Eye (tissue), 1 donor: ENCODE results near the gene CAPN9.
A peak's percentile ranks its signal among the peaks of the same experiment; 100 is the strongest.
"Not testable (repeated sequence)": the region's sequence is repeated elsewhere in the genome, so short reads cannot be mapped to it uniquely, and the experiment has no call there.

ENCODE experiments used
- DNase-seq: peaks from one replicate; pipeline ENCODE4 v3.0.0-alpha.2; 2015

Gene CAPN9

GRCh38 chr1:230710543-230710904, 36.7 kb upstream of the CAPN9 start:
- DNase-seq = no peak

- no peak for DNase-seq
Observed at GRCh38 chr1:230711245-230711644, 35.9 kb upstream of the CAPN9 start.

DNA sequence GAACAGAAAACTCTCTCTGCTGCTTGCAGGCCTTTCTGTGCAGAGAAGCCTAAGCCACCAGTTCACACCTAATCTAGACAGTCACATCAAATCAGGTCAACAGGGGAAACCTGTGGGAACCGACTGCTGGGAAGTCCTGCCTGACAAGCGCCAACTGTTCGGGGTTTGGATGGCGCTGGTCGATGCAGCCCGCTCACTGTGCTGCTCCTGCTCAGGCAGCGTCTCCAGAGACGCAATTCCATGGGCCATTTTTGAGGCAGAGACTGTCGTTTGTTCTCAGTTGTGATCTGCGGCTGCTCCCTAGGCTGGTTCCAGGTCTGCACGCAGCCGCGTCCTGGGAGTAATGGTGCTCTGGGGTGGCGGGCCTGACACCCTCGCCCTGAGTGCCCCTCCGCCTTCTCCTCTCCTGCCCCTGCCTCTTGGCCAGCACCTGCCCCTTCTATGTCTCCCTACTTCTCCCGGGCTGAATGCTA, 34.7 kb upstream of the CAPN9 start:
- DNase-seq = peak; percentile 37

- no peak for DNase-seq
Observed at GRCh38 chr1:230713138-230713537, 34.0 kb upstream of the CAPN9 start.

- no peak for DNase-seq
Observed at GRCh38 chr1:230713547-230713914, 33.7 kb upstream of the CAPN9 start.

DNA sequence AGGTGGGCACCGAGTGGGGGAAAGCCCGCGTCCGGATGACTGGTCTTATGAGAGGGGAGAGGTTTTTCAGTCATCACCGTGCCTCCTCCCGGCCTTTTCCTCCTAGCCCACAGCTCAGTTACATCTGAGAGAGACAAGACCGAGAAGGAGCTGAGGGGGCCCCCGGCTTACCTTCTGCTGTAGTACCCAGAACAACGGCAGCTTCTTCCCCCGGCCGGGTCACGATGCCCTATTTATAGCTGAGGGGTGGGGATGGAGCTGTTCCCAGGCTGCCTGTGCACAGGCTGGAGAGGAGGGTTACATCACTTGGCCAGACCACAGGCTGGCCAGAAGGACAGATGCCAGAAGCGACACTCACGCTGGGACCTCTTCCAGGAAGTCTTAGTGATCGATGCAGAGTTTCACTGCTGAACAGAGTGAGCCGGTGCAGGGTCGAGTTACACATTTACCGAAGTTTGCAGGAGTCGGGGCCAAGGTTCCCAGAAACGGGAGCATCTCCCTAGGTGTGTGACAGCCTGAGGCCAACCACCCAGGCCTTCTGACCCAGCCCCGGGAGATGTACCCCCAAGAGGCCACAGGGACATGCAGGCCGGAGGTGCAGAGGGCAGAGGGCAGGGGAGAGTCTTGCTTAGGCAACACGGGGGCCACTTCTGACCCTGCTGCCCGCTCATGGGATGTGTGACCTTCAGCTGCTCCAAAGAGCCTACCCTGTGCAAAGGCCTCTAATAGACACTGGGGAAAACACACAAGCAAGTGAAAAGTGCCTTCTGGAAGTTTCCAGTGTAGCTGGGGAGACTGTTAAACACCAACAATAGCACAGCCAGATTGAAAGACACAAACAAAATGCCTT, 33.0 kb upstream of the CAPN9 start, which contains the start of gene AGT:
AGT (minus strand) TSS at position 208 of the 850 bp plus-strand sequence. CDS start 3,299 bp downstream, outside the sequence.
- DNase-seq = peak; percentile 62

DNA sequence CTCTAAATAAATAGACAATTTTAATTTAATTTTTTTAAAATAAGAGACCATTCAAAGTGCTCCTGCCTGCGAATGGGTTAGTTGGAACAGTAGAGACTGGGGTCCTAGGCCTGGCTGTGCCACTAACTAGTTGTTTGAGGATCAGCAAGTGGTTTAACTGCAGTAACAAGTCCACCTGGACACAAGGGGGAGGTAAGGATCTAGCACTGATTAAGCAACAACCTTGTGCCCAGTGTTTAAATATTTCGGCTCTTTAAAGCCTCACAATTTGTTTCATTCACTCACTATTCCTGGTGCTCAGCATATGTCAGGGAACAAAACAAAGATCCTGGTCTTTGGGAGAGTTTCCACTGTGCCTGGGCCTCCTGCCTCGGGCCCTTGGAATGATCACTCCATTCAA, 31.7 kb upstream of the CAPN9 start:
- DNase-seq = no peak

DNA sequence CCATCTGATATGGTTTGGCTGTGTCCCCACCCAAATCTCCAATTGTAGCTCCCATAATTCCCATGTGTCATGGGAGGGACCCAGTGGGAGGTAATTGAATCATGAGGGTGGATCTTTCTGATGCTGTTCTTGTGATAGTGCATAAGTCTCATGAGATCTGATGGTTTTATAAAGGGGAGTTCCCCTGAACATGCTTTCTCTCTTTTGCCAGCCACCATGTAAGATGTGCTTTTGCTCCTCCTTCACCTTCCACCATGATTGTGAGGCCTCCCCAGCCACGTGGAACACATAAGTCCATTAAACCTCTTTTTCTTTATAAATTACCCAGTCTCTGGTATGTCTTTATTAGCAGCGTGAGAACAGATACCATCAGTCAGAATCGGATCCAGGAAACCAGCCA, 30.7 kb upstream of the CAPN9 start:
- not testable (repeated sequence) for DNase-seq

- no peak for DNase-seq
Observed at GRCh38 chr1:230717251-230717650, 29.9 kb upstream of the CAPN9 start.

DNA sequence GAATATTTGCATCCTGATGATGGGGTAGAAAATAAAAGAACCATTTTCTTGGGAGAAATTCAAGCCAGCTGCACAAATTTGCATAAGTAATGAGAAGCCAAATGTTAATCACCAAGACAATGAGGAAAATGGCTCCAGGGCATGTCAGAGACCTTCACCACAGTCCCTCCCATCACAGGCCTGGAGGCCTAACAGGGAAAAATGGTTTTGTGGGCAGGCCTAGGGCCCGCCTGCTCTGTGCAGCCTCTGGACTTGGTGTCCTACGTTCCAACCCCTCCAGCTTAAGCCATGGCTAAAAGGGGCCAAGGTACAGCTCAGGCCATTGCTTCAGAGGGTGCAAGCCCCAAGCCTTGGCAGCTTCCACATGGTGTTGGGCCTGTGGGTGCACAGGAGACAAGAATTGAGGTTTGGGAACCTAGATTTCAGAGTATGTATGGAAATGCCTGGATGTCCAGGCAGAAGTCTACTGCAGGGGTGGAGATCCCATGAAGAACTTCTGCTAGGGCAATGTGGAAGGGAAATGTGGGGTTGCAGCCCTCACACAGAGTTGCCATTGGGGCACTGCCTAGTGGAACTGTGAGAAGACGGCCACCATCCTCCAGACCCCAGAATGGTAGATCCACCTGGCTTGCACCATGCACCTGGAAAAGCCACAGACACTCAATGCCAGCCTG, 25.2 kb upstream of the CAPN9 start:
- not testable (repeated sequence) for DNase-seq

GRCh38 chr1:230725256-230726012, 21.8 kb upstream of the CAPN9 start:
- DNase-seq = no peak

GRCh38 chr1:230728710-230729392, 18.3 kb upstream of the CAPN9 start:
- no peak for DNase-seq

GRCh38 chr1:230730977-230731376, 16.2 kb upstream of the CAPN9 start:
- no peak for DNase-seq

- no peak for DNase-seq
Observed at GRCh38 chr1:230735447-230735846, 11.7 kb upstream of the CAPN9 start.

DNA sequence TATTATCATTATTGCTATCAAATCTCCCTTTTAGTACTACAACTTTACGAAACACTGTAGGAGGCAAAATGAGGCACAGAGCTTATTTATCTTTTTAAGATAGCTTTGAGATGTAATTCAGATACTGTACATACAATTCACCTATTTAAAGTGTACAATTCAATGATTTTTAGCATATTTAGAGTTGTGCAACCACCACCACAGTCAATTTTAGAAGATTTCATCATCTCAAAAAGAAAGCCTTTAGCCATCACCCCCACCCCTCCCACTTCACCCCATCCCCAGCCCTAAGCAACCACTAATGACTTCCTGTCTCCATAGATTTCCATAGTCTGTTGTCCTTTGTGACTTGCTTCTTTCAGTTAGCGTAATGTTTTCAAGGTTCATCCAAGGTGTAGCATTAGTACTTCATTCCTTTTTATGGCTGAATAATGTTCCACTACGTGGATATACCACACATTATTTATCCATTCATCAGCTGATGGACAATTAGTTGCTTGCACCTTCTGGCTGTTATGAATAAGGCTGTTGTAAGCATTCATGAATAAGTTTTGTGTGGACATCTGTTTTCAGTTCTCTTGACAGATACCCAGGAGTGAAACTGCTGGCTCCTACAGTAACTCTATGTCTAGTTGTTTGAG, 9.4 kb upstream of the CAPN9 start:
- no peak for DNase-seq

DNA sequence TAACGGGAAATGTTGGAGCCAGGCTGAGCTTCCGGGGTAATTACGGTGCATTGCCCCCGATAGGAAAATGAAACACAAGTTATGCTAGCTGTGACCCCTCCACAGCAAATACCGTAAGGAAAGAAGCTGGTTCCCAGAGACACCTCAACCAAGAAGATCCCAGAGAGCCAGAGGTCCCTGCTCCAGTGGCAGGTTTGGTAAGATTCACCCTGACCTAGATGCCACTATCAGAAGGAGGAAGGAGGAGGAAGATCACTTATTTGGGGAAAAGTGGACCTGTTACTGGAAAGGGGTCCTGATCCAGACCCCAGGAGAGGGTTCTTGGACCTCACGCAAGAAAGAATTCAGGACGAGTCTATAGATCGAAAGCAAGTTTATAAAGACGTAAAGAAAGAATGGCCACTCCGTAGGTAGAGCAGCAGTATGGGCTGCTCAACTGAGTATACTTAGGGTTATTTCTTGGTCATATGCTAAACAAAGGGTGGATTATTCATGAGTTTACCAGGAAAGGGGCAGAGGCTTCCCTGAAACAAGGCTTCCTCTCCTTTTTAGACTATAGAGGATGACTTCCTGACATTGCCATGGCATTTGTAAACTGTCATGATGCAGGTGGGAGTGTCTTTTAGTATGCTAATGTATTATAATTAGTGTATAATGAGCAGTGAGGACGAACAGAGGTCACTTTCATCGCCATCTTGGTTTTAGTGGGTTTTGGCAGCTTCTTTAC, 7.5 kb upstream of the CAPN9 start:
- no peak for DNase-seq

GRCh38 chr1:230743899-230744298, 3.3 kb upstream of the CAPN9 start:
- no peak for DNase-seq

GRCh38 chr1:230744382-230744781, 2.8 kb upstream of the CAPN9 start:
- no peak for DNase-seq

DNA sequence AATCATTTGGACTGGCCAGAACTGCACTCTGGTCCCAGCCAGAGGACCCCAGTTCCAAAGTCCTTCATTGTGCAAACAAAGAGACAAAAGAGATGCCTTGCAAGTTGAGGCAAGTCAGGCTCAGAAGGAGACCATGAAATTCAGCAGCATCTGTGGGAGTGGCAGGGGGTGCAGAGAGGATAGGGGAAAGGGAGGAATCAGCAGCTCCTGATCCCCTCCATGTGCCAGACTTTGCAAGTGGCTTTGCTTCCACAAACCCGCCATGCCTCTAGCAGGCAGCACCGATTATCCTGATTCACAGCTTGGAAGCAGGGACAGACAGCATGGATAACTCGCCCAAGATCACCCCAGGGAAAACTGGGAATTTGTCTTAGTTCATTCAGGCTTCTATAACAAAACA, 2.1 kb upstream of the CAPN9 start:
- DNase-seq = no peak

DNA sequence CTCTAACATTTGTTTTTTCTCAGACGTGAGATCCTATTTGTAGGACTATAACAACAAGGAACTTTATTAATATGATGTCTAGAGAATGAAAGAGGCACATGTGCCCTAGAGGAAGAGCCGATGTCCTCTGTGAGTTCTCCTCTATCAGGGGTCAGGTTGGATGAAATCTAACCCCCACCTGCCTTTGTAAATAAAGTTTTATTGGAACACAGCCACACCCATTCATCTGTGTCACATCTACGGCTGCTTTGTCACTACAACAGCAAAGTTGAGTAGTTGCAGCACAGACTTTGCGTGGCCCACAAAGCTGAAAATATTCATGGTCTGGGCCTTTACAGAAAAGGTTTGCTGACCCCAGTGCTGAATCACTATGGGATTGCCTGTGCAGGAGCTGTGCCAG, 571 bp upstream of the CAPN9 start:
- DNase-seq = no peak
